HFFc6 (cell line): Measurements from ENCODE around the gene NRGN. TPM values are rescaled to one million over a fixed set of nuclear protein-coding genes. Genes with fewer than 3 reads are reported as not detected.

Source experiments
- DNase-seq: peaks from one replicate; pipeline ENCODE4 v3.0.0-alpha.2; 2018
- H3K27ac Mint-ChIP-seq: 2 replicates; pipeline ENCODE4 v1.8.0; 2020; ENCODE audit warnings: mild to moderate bottlenecking, mixed read lengths
- H3K27me3 Mint-ChIP-seq: 2 replicates; pipeline ENCODE4 v1.8.0; 2021; ENCODE audit warnings: mild to moderate bottlenecking, moderate library complexity, mixed read lengths; ENCODE audit not compliant: insufficient read depth
- H3K36me3 Mint-ChIP-seq: 2 replicates; pipeline ENCODE4 v1.8.0; 2021; ENCODE audit warnings: low read depth, mixed read lengths
- H3K4me1 Mint-ChIP-seq: 2 replicates; pipeline ENCODE4 v1.8.0; 2020; ENCODE audit warnings: low read depth, mixed read lengths
- H3K4me3 Mint-ChIP-seq: 2 replicates; pipeline ENCODE4 v1.8.0; 2020; ENCODE audit warnings: mild to moderate bottlenecking, moderate library complexity, mixed read lengths
- H3K9me3 Mint-ChIP-seq: 2 replicates; pipeline ENCODE4 v1.8.0; 2020; ENCODE audit warnings: mild to moderate bottlenecking, mixed read lengths
- CTCF ChIP-seq: fragments of 200-600 bp; sonication (generic); IDR thresholded peaks from 2 replicates; pipeline ENCODE4 v1.5.0; 2021; ENCODE audit warnings: antibody characterized with exemption, mild to moderate bottlenecking
- total RNA-seq, 6 experiments: library from RNA; stranded (reverse); fragmentation: NEBNext Ultra II Directional; extraction: Animal tissue kit (Norgen Biotek cat#: 25700); gene quantifications; 2 replicates in 1 of 6; 3 replicates in 5 of 6; pipeline ENCODE4 v1.2.3, GENCODE V29; 2021

The NRGN gene
- total RNA-seq, 6 experiments from 2014 or later, result 3.8 to 6.5 (median 5.4) TPM

- TF ChIP-seq CTCF, result peak; percentile 84
- H3K27me3 Mint-ChIP-seq, result no peaks in the 10 kb centered on the region
- H3K9me3 Mint-ChIP-seq, result no peaks in the 10 kb centered on the region
- no peaks in the 10 kb centered on the region for H3K36me3 Mint-ChIP-seq
- H3K4me3 Mint-ChIP-seq, result no peak overlapping the region
- H3K27ac Mint-ChIP-seq, result no peak overlapping the region
- DNase-seq, result peak; percentile 44
- peaks cover 46% of the 10 kb centered on the region for H3K4me1 Mint-ChIP-seq
These were observed 53.9 kb downstream of the NRGN start for GRCh38 chr11:124793466-124794278.

- Mint-ChIP-seq H3K4me3 (no peak overlapping the region), H3K4me1 (peaks cover 54% of the 10 kb centered on the region), H3K27me3 (no peaks in the 10 kb centered on the region), H3K27ac (no peak overlapping the region), H3K9me3 (no peaks in the 10 kb centered on the region), H3K36me3 (no peaks in the 10 kb centered on the region)
- DNase-seq, result no peak
- TF ChIP-seq CTCF, result no peak
These were observed 56.6 kb downstream of the NRGN start for GRCh38 chr11:124796312-124796711.

Other genes starting within 250 kb of the NRGN start
- not detected for gene OR8B12, start 196.3 kb upstream of the NRGN start, total RNA-seq
- not detected for gene OR8A1, start 169.9 kb upstream of the NRGN start, total RNA-seq
- gene PANX3, start 128.5 kb upstream of the NRGN start, total RNA-seq, result not detected
- 10 to 100 TPM; 18.8 to 25.9 (median 24.1) TPM for gene TBRG1, start 117.1 kb upstream of the NRGN start, total RNA-seq
- 10 to 100 TPM in 5 of 6 experiments, 1 to 10 TPM in 1; 9.2 to 14.4 (median 11.3) TPM for gene SIAE, start 66.2 kb upstream of the NRGN start, total RNA-seq
- gene SPA17, start 66.0 kb upstream of the NRGN start, total RNA-seq, result 10 to 100 TPM in 1 of 6 experiments, 1 to 10 TPM in 5; 5.0 to 10.2 (median 9.1) TPM
- under 1 TPM in 1 of 6 experiments, not detected in 5; 0.14 TPM for gene VSIG2, start 12.3 kb downstream of the NRGN start, total RNA-seq
- under 1 TPM in 3 of 6 experiments, not detected in 3; 0.11 to 0.14 (median 0.12) TPM for gene ESAM, start 22.3 kb downstream of the NRGN start, total RNA-seq
- 1 to 10 TPM; 4.4 to 7.1 (median 5.8) TPM for gene MSANTD2, start 60.5 kb downstream of the NRGN start, total RNA-seq
- 1 to 10 TPM; 1.9 to 3.3 (median 2.6) TPM for gene ROBO3, start 125.5 kb downstream of the NRGN start, total RNA-seq
- gene ROBO4, start 157.9 kb downstream of the NRGN start, total RNA-seq, result under 1 TPM; 0.46 to 0.63 (median 0.56) TPM
- not detected for gene HEPN1, start 179.3 kb downstream of the NRGN start, total RNA-seq
- gene HEPACAM, start 196.1 kb downstream of the NRGN start, total RNA-seq, result under 1 TPM in 1 of 6 experiments, not detected in 5; 0.31 TPM
- 1 to 10 TPM; 1.3 to 3.2 (median 2.5) TPM for gene CCDC15, start 214.3 kb downstream of the NRGN start, total RNA-seq